OCI-LY1 (cell line): ENCODE data around the gene ELMO1.

Experiments
- H2AFZ ChIP-seq: fragments of 200-600 bp; sonication (generic), shearing (Covaris generic); 2 replicates; pipeline ENCODE4 v1.6.0; 2014; ENCODE audit warnings: antibody characterized with exemption, mild to moderate bottlenecking, low read length
- H3F3A ChIP-seq: fragments of 200-600 bp; sonication (generic), shearing (Covaris generic); 2 replicates; pipeline ENCODE4 v1.6.0; 2014; ENCODE audit warnings: mild to moderate bottlenecking, antibody characterized with exemption, low read length, moderate library complexity; ENCODE audit not compliant: insufficient read depth
- H3K27ac ChIP-seq: fragments of 200-600 bp; sonication (generic); 2 replicates; pipeline ENCODE4 v1.5.1; 2014; ENCODE audit warnings: low read length, mixed run types, mild to moderate bottlenecking, low read depth; ENCODE audit not compliant: poor library complexity, severe bottlenecking
- H3K27me3 ChIP-seq: fragments of 200-600 bp; sonication (generic); 2 replicates; pipeline ENCODE4 v1.6.0; 2014; ENCODE audit warnings: antibody characterized with exemption, mild to moderate bottlenecking, low read length, moderate library complexity; ENCODE audit not compliant: insufficient read depth
- H3K36me3 ChIP-seq: fragments of 200-600 bp; sonication (generic); 2 replicates; pipeline ENCODE4 v1.6.1; 2014; ENCODE audit warnings: mild to moderate bottlenecking, antibody characterized with exemption, low read length, moderate library complexity, mixed read lengths; ENCODE audit not compliant: insufficient read depth
- H3K4me1 ChIP-seq: fragments of 200-600 bp; sonication (generic); 2 replicates; pipeline ENCODE4 v1.5.1; 2014; ENCODE audit warnings: mild to moderate bottlenecking, low read length, moderate library complexity; ENCODE audit not compliant: insufficient read depth, severe bottlenecking
- H3K4me2 ChIP-seq: fragments of 200-600 bp; sonication (generic), shearing (Covaris generic); 2 replicates; pipeline ENCODE4 v1.6.1; 2014; ENCODE audit warnings: low read length
- H3K4me3 ChIP-seq: fragments of 200-600 bp; sonication (generic); 2 replicates; pipeline ENCODE4 v1.5.1; 2014; ENCODE audit warnings: low read length, low read depth, mild to moderate bottlenecking, mixed read lengths; ENCODE audit not compliant: poor library complexity, severe bottlenecking
- H3K79me2 ChIP-seq: fragments of 200-600 bp; shearing (Covaris generic); 2 replicates; pipeline ENCODE4 v1.6.1; 2016; ENCODE audit warnings: mixed run types, low read length, mixed read lengths; ENCODE audit not compliant: insufficient read depth
- H3K9ac ChIP-seq: fragments of 200-600 bp; sonication (generic), shearing (Covaris generic); 2 replicates; pipeline ENCODE4 v1.6.1; 2014; ENCODE audit warnings: mild to moderate bottlenecking, low read length, mixed read lengths
- H3K9me2 ChIP-seq: fragments of 200-600 bp; sonication (generic), shearing (Covaris generic); 2 replicates; pipeline ENCODE4 v1.6.1; 2014; ENCODE audit warnings: low read depth, mild to moderate bottlenecking, low read length, mixed read lengths
- H3K9me3 ChIP-seq: fragments of 200-600 bp; shearing (Covaris generic); 2 replicates; pipeline ENCODE4 v1.6.1; 2014; ENCODE audit warnings: low read length, mixed read lengths
- H4K20me1 ChIP-seq: fragments of 200-600 bp; sonication (generic), shearing (Covaris generic); 2 replicates; pipeline ENCODE4 v1.6.0; 2016; ENCODE audit warnings: mild to moderate bottlenecking, low read length; ENCODE audit not compliant: insufficient read depth
- EZH2 ChIP-seq: fragments of 200-600 bp; sonication (generic), shearing (Covaris generic); IDR thresholded peaks from 2 replicates; pipeline ENCODE4 v1.8.0; 2017; ENCODE audit warnings: borderline replicate concordance, mixed run types, mild to moderate bottlenecking, antibody characterized with exemption, low read length, moderate library complexity, mixed read lengths
- TF ChIP-seq, protein P1 (sequence below): fragments of 200-600 bp; sonication (generic), shearing (Covaris generic); IDR thresholded peaks from 2 replicates; pipeline ENCODE4 v1.5.1; 2017; ENCODE audit warnings: mild to moderate bottlenecking, antibody characterized with exemption, low read length, moderate library complexity, mixed read lengths

The ELMO1 gene

DNA sequence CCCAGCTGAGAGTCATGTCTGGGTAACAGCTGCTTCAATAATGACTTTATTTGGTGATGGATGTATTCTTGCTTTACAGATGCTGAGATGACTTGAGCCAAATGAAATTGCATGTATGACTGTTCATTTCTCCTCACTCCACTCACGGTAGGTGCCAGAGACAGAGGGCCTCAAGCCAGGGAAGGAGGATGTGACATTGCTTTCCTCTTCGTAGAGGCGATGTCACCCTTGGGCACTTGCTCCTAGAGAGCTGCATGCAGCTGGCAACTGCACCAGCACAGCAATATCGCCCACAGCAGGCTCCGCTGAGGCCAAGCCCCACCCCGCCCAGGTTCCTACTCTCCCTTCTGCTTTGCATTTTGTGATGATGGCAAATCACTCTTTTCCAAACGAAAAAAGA, 607.8 kb downstream of the ELMO1 start:
- H3K27ac ChIP-seq = no peak overlapping the region
- no peak overlapping the region for H3K9ac ChIP-seq
- H3K9me2 ChIP-seq = no peaks in the 10 kb centered on the region

DNA sequence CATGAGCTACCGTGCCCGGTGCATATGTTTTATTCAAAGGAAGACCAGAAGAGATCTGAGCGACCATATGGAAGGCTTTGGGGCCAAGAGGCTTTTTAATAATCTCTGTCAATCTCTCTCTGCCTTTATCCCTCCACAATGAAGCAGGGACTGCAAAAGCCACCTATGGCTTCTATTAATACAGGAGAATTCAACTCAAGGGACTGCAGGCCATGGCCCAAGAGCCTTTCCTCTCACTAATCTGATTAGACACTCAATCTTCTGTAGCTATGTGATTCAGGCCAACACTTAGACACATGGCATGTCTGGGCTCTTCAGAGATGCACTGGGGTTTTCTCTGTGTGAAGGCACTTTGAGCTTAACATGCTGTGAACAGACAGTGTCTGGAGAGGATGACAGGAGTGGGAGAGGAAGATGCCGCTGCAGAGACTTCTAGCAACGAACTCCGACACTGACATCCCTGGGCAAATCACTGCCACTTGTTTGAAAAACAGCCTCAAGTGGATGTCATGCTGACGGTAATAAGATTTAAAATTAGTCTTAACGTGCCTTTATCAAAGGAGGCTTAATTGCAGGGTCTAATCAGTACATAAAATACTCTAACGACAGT, 609.9 kb downstream of the ELMO1 start:
- Histone ChIP-seq H3K36me3 (no peaks in the 10 kb centered on the region), H4K20me1 (no peaks in the 10 kb centered on the region), H3K4me2 (no peak overlapping the region), H3K9me2 (no peaks in the 10 kb centered on the region), H3K9ac (no peak overlapping the region), H3F3A (no peaks in the 10 kb centered on the region), H3K4me3 (no peak overlapping the region), H2AFZ (no peak overlapping the region), H3K27me3 (no peaks in the 10 kb centered on the region), H3K9me3 (no peaks in the 10 kb centered on the region), H3K27ac (no peak overlapping the region), H3K4me1 (no peaks in the 10 kb centered on the region), H3K79me2 (no peaks in the 10 kb centered on the region)
- TF ChIP-seq, protein P1, sequence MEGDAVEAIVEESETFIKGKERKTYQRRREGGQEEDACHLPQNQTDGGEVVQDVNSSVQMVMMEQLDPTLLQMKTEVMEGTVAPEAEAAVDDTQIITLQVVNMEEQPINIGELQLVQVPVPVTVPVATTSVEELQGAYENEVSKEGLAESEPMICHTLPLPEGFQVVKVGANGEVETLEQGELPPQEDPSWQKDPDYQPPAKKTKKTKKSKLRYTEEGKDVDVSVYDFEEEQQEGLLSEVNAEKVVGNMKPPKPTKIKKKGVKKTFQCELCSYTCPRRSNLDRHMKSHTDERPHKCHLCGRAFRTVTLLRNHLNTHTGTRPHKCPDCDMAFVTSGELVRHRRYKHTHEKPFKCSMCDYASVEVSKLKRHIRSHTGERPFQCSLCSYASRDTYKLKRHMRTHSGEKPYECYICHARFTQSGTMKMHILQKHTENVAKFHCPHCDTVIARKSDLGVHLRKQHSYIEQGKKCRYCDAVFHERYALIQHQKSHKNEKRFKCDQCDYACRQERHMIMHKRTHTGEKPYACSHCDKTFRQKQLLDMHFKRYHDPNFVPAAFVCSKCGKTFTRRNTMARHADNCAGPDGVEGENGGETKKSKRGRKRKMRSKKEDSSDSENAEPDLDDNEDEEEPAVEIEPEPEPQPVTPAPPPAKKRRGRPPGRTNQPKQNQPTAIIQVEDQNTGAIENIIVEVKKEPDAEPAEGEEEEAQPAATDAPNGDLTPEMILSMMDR = no peak
- no peak for TF ChIP-seq EZH2

More for the DNA sequence above, 607.8 kb downstream of the ELMO1 start:
- Histone ChIP-seq H3K27me3 (no peaks in the 10 kb centered on the region), H3K36me3 (no peaks in the 10 kb centered on the region), H3F3A (no peaks in the 10 kb centered on the region), H4K20me1 (no peaks in the 10 kb centered on the region), H3K9me3 (no peaks in the 10 kb centered on the region), H3K4me2 (no peak overlapping the region), H2AFZ (no peak overlapping the region), H3K4me3 (no peak overlapping the region), H3K79me2 (no peaks in the 10 kb centered on the region), H3K4me1 (no peaks in the 10 kb centered on the region)
- no peak for TF ChIP-seq EZH2
- TF ChIP-seq, protein P1 = no peak

DNA sequence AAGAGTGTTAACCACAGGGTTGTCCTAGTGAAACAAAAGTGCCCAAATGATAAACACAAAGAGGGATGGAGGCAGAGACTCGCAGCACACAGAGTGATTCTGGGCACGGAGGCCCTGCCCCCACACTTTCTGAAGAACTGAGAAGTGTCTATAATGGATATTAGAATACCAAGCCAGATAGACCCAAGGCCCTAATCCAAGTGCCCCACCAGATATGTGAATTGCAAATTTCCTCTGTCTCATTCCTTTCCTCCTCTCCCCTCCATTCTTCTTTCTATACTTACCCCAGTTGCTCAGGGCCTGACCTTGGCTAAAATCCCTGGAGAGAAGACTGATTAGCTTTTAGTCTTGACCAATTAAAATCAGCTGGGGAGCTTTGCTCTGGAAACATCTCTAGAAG, 617.6 kb downstream of the ELMO1 start:
- H2AFZ ChIP-seq = no peak overlapping the region
- no peaks in the 10 kb centered on the region for H3K27me3 ChIP-seq
- H3K9me2 ChIP-seq = no peaks in the 10 kb centered on the region

More for the DNA sequence above, 617.6 kb downstream of the ELMO1 start:
- Histone ChIP-seq H4K20me1 (no peaks in the 10 kb centered on the region), H3K4me1 (no peaks in the 10 kb centered on the region), H3K36me3 (no peaks in the 10 kb centered on the region), H3K79me2 (no peaks in the 10 kb centered on the region), H3K4me3 (no peak overlapping the region), H3K4me2 (no peak overlapping the region), H3F3A (no peaks in the 10 kb centered on the region), H3K27ac (no peak overlapping the region), H3K9me3 (no peaks in the 10 kb centered on the region), H3K9ac (no peak overlapping the region)
- no peak for TF ChIP-seq EZH2
- TF ChIP-seq, protein P1 = no peak
